GM19455 (cell line): Measurements from ENCODE around the gene CD72.
"Not testable (repeated sequence)": the region's sequence is repeated elsewhere in the genome, so short reads cannot be mapped to it uniquely, and the experiment has no call there.

Experiments used
- ATAC-seq: cut with Tn5 transposase; IDR thresholded peaks from one replicate; pipeline ENCODE4 v1.9.1; 2021; ENCODE audit not compliant: unreplicated experiment

Gene CD72

DNA sequence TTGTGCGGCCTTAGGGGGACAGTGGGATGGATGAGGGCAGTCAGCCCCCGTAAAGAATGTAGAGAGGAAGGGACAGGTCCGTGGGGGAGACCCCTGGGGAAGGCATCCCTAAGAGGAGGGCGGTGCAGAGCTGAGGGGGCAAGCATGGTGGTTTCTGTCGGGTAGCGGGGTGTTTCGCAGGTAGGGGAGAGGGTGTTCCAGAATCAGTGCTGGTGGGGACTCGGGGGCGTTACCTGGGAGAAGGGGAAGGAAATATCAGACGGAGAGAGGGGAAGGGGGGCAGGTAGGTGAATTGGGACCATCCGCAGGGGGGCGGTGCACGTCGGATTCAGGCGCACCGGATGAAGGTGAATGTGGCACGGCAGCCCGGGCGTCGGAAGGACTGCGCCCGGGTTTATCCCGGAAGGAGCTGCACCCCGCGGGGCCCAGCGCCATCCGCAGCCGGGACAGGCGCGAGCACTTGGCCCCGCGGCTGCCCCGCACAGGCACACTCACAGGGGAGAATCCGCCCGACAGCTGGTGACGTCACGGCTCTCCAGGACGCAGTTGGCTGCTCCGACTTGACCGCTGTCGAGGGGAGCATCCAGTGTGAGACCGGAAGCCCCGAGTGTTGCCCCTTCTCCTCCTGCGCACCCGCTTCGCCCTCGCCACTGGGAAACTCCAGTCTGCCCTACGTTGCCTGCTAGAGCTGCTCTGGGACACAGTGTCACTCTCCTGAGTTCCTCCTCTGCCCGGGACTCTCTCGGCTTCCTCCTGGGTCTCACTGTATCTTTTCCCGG, 1.3 kb downstream of the CD72 start:
- ATAC-seq = peak; percentile 44

GRCh38 chr9:35615981-35616680, 2.1 kb downstream of the CD72 start:
- no peak for ATAC-seq

DNA sequence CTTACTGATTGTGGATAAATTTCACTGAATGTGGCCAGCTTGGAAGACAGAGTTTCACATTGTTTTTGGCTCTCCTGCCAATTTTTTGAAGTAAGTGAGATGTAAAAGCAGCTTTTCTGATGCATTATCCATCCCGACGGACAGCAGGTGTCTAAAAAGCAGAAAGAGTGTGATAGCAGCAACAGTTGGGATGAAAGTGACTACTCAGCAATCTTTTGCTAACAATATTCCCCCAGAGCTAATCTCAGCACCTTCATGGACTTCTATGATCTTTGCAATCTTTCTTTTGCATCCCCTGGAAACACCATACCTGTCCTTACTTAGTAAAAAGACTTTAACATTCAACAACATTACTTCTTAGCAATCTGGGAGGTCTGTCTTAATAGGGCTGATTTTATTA, 5.4 kb downstream of the CD72 start:
- no peak for ATAC-seq

GRCh38 chr9:35612066-35612465, 6.1 kb downstream of the CD72 start:
- ATAC-seq = not testable (repeated sequence)

GRCh38 chr9:35611230-35611797, 6.9 kb downstream of the CD72 start:
- no peak for ATAC-seq

DNA sequence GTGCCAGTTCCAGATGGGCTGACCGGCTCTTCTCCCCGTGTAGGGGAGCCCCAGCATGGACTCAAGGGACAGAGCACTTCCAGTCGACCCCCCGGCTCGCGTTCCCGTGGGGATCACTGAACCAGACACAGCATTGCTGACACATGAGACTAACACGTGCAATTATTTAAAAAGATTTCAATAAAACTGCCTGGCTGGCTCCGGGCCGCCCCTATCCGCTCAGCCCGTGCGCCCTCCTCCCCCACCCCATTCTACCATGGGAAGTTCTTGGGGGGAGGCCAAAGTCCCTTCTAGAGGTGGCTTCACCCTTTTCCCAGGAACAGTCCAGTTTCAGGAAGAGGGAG, 8.4 kb downstream of the CD72 start:
- ATAC-seq = no peak

GRCh38 chr9:35609001-35609819, 9.0 kb downstream of the CD72 start:
- ATAC-seq = no peak

GRCh38 chr9:35608221-35608620, 10.0 kb downstream of the CD72 start:
- ATAC-seq = no peak

- no peak for ATAC-seq
Observed at GRCh38 chr9:35606726-35607125, 11.5 kb downstream of the CD72 start.

GRCh38 chr9:35606138-35606504, 12.1 kb downstream of the CD72 start:
- ATAC-seq = no peak

DNA sequence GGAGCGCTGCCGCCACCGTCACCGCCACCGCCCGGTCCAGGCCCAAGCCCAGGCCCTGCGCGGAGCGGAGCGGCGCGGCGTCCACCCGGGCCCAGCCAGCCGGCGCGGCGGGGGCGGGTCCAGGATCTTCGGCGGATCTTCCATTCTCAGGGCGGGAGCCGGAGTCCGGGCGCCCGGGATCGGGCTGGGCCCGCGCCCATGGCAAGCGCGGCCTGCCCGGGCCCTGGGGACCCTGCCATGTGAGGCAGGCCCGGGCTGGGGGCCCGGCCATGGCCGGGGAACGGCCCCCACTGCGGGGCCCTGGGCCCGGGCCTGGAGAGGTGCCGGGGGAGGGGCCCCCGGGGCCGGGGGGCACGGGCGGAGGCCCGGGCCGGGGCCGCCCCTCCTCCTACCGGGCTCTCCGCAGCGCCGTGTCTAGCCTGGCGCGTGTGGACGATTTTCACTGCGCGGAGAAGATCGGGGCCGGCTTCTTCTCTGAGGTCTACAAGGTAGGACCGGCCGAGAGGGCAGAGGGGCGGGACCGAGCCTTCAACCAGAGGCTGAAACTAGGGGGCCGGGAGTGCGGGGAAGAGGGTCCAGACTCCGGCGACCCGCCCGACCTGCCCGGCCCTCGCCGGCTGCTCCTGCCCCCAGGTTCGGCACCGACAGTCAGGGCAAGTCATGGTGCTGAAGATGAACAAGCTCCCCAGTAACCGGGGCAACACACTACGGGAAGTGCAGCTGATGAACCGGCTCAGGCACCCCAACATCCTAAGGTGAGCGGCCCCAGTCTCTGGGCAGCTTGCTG, 12.7 kb downstream of the CD72 start:
- ATAC-seq = peak; percentile 17

- peak; percentile 42 for ATAC-seq
Observed at GRCh38 chr9:35604578-35605350, 13.4 kb downstream of the CD72 start, which contains the start of gene TESK1. TSS of gene TESK1 (plus strand) at chr9:35605262. CDS start at chr9:35605620, 358 bp downstream.

DNA sequence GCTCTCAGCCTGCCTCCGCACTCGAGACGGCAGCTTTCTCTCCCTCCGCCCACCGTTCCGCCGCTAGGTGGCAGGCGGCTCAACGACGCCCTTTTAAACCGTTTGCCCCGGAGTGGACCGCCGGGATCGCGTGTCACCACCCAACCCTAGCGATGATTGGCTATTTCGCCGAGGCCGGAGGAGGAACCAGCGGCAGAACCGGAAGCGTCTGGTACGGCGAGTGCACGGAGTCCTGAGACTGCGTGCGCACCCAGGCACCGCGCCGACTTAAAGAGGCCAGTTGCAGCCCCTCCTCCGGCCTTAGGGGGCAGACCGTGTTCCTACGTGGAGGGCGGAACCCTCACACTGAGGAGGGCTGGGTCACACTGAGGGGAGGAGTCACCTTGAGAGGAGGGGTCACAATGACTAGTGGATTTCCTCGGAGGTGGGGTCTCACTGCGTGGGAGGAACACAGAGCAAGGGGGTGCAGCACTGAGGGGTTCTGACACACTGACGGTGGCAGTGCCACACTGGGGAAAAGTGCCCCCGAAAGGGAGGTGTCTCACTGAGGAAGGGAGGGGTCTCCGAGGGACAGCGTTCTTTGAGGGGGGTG, 14.1 kb downstream of the CD72 start:
- peak; percentile 80 for ATAC-seq

GRCh38 chr9:35603506-35603985, 14.7 kb downstream of the CD72 start:
- ATAC-seq = peak; percentile 1

DNA sequence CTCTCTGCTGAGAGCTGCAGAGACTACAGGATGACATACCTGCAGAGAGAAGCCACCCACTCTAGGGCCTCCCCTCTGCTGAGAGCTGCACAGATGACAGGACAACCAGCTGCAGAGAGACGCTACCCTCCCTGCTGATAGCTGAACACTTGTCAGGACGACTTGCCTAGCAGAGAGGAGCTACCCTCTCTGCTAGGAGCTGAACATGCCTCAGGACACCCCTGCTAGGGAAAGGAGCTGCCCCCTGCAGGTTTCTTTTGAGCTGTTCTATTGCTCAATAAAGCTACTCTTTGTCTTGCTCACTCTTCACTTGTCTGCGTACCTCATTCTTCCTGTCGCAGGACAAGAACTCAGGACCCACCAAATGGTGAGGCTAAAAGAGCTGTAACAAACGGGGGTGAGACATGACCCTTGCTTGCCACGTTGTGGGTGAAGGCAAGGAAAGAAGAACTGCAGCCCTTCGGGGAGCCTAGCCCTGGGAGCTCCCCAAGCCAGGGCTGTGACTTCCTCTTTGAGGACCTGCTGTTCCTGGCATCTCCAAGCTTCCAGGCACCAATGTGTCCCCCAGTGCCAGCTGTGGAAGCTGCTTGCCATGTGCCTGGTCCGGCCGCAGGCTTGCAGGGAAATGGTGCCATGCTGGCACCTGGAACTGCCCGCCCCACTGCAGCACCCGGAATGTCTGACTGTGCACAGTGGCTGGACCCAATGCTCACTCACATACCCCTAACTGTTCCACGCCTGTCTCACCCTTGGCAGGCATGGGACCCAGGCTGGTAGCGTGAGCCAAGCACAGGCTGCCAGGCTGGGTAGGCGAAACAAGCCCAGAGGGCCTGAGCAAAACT, 18.2 kb downstream of the CD72 start:
- ATAC-seq = no peak

GRCh38 chr9:35598866-35599590, 19.2 kb downstream of the CD72 start:
- ATAC-seq = no peak

DNA sequence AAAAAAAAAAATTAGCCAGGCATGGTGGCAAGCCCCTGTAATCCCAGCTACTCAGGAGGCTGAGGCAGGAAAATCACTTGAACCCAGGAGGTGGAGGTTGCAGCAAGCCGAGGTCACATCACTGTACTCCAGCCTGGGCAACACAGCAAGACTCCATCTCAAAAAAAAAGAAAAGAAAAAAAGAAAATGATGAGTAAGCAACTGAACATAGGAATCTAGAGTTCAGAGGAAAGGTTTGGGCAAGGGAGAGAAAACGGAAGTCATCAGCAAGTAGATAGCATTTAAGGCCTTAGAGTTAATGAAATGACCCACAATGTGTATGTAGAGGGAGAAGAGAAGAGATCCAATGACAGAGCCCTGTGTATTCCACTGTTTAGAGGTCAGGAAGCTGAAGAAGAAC, 21.3 kb downstream of the CD72 start:
- not testable (repeated sequence) for ATAC-seq

- ATAC-seq = no peak
Observed at GRCh38 chr9:35594471-35594870, 23.7 kb downstream of the CD72 start.
